Tibial nerve (tissue), 4 donors: ENCODE measurements around the gene LDAH. TPM values are rescaled to one million over a fixed set of nuclear protein-coding genes. Genes with fewer than 3 reads are reported as not detected.

ENCODE experiments used
- DNase-seq, 2 donors: peaks; one replicate each; pipeline ENCODE4 v3.0.0-alpha.2; 2019; ENCODE audit warnings: low spot score in 2 of 2
- H3K27ac ChIP-seq, 4 donors: fragments of 200-600 bp; sonication (generic) in 3 of 4; one replicate each; pipeline ENCODE4 v1.5.1; 2017 to 2019; ENCODE audit warnings: mild to moderate bottlenecking in 1 of 4
- H3K27me3 ChIP-seq, 2 donors: fragments of 200-600 bp; sonication (generic) in 1 of 2; one replicate each; pipeline versions ENCODE4 v1.5.1 to v1.6.0; 2017 to 2019
- H3K36me3 ChIP-seq, 3 donors: fragments of 200-600 bp; sonication (generic); one replicate each; pipeline ENCODE4 v1.5.1; 2018 to 2019
- H3K4me1 ChIP-seq, 4 donors: fragments of 200-600 bp; sonication (generic) in 3 of 4; one replicate each; pipeline ENCODE4 v1.5.1; 2017 to 2019
- H3K4me3 ChIP-seq, 4 donors: fragments of 200-600 bp; sonication (generic) in 3 of 4; one replicate each; pipeline ENCODE4 v1.5.1; 2017 to 2019; ENCODE audit warnings: mild to moderate bottlenecking in 1 of 4, moderate library complexity in 1 of 4
- H3K9me3 ChIP-seq, 4 donors: fragments of 200-600 bp; sonication (generic) in 3 of 4; one replicate each; pipeline ENCODE4 v1.5.1; 2017 to 2019
- EP300 ChIP-seq, 2 donors: sonication (generic); formaldehyde crosslinking; IDR thresholded peaks; one replicate each; pipeline ENCODE4 v1.6.1; 2017; ENCODE audit warnings: antibody characterized with exemption in 2 of 2, mild to moderate bottlenecking in 1 of 2
- POLR2A ChIP-seq, 2 donors: fragments of 450-650 bp; IDR thresholded peaks; one replicate each; pipeline ENCODE4 v1.6.1; 2017; ENCODE audit warnings: antibody characterized with exemption in 2 of 2, mild to moderate bottlenecking in 2 of 2, moderate library complexity in 2 of 2
- WGBS, 2 donors: methylation state at CpG; one replicate each; pipeline ENCODE4 v1.1.5; 2018; 5-methylcytosine and 5-hydroxymethylcytosine counted together
- total RNA-seq, 4 donors: library from RNA; depleted of rRNA; stranded (reverse); fragments of >200 nt; gene quantifications; one replicate each; pipeline ENCODE4 v1.1.0, GENCODE V29; 2016
- TF ChIP-seq, protein P1 (sequence below), 5 experiments: fragments of 200-600 bp in 3 of 5; fragments of 450-650 bp in 2 of 5; sonication (generic) in 3 of 5; IDR thresholded peaks; one replicate each; pipeline ENCODE4 v1.5.1; 2016 to 2019; ENCODE audit warnings: antibody characterized with exemption in 5 of 5, mild to moderate bottlenecking in 3 of 5, moderate library complexity in 2 of 5

Gene LDAH
- total RNA-seq, 4 donors from 2014 or later: 13.4 to 27.1 (median 15.7) TPM

DNA sequence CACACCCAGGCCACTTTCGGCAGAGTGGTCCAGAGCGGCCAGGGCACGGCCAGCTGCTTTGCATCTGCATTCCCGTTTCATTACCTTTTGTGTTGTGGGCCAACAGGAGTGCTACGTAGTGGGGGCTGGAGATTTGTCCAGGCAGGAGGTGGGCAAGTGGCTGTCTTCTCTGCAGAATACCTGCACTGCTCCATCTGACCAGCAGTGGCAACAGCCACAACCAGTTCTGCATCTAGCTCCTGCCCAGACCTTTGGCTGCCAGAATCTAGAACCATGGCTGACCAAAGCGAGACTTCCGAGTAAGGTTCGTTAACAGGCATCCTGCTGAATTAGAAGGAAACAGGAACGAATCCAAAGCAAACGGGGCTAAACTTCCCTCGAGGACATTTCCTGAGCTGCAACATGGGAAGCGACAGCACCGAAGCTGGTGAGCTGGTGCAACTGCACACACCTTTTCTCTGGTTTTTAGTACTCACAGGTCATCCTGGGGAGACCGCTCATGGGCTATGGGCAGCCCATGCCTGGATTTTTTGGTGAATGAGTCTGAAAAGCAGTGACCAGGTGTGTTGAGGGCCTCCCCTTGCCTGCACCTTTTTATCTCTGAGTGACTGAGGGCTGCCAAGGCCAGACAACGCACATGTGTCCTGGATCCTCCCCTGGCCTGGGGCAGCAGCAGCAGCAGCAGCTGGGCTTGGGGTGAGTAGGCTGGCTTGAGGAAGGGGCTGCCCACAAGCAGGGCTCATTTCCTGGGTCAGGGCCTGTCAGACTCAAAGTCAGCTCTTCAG, 145.4 kb downstream of the LDAH start:
- H3K9me3 ChIP-seq: no peaks in the 10 kb centered on the region
- peaks cover 0 to 28% (median 0%) of the 10 kb centered on the region in 3 donors for H3K36me3 ChIP-seq
- TF ChIP-seq EP300 (IDR thresholded peaks at IDR 0.05): no peak
- peaks cover 0 to 11% (median 2%) of the 10 kb centered on the region in 4 donors for H3K4me1 ChIP-seq
- H3K27me3 ChIP-seq: peaks cover 0 to 24% of the 10 kb centered on the region in 2 donors
- peak overlapping the region in 1 of 4 donors; percentile 35 for H3K27ac ChIP-seq
- no peak overlapping the region for H3K4me3 ChIP-seq
- no peak for DNase-seq
- WGBS, 2 donors: 74 to 85% methylated on average over 15 of the region's 15 CpGs

DNA sequence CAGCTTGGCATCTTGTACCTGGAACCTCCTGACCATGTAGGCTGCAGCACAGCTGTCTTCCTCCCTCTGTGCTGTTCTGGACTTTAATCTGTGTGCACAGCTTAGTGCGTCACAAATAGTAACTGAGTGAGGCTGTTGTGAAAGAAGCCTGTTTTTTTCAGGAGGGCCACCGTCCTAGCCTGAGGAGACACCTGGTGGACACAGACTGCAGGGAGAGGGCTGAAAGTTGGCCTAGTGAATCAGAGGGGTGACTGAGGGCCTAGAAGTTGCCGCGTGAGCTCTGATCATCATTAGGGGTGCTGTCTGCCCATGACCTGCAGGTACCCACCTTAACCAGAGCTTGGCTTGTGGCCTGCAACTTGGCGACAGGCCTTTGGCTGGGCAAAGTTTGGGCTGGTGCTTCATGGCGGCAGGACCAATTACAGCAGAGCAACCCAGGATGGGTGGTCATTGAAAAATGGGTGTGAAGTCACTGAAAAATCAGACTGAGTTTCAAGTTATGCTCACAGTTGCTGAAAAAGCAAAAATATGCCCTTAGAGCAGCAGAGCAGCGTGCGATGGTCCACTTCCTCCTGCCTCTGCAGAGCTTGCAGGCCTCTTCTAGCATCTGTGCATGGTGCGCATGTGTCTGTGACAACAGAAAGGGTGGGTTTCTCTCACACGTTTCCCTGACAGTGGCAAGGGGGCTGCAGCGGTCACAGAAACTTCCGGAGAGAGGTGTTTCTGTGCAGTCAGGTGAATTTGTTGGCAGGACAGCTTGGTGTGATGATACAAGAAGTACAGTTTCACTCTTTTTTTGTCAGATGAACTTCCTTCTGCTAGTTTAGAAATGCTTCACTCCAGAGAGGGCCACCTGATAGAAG, 146.3 kb downstream of the LDAH start:
- H3K4me1 ChIP-seq: peaks cover 0 to 18% (median 3%) of the 10 kb centered on the region in 4 donors
- no peak for TF ChIP-seq EP300 (IDR thresholded peaks at IDR 0.05)
- TF ChIP-seq, protein P1, sequence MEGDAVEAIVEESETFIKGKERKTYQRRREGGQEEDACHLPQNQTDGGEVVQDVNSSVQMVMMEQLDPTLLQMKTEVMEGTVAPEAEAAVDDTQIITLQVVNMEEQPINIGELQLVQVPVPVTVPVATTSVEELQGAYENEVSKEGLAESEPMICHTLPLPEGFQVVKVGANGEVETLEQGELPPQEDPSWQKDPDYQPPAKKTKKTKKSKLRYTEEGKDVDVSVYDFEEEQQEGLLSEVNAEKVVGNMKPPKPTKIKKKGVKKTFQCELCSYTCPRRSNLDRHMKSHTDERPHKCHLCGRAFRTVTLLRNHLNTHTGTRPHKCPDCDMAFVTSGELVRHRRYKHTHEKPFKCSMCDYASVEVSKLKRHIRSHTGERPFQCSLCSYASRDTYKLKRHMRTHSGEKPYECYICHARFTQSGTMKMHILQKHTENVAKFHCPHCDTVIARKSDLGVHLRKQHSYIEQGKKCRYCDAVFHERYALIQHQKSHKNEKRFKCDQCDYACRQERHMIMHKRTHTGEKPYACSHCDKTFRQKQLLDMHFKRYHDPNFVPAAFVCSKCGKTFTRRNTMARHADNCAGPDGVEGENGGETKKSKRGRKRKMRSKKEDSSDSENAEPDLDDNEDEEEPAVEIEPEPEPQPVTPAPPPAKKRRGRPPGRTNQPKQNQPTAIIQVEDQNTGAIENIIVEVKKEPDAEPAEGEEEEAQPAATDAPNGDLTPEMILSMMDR (IDR thresholded peaks at IDR 0.05): peak in 1 of 5 experiments; percentile 9
- no peak overlapping the region for H3K27ac ChIP-seq
- H3K27me3 ChIP-seq: peaks cover 0 to 33% of the 10 kb centered on the region in 2 donors
- no peak overlapping the region for H3K4me3 ChIP-seq
- H3K36me3 ChIP-seq: peaks cover 0 to 20% (median 0%) of the 10 kb centered on the region in 3 donors
- whole genome bisulfite sequencing, 2 donors: 85 to 90% methylated on average over 9 to 12 of the region's 12 CpGs
- no peak for DNase-seq
- no peaks in the 10 kb centered on the region for H3K9me3 ChIP-seq

DNA sequence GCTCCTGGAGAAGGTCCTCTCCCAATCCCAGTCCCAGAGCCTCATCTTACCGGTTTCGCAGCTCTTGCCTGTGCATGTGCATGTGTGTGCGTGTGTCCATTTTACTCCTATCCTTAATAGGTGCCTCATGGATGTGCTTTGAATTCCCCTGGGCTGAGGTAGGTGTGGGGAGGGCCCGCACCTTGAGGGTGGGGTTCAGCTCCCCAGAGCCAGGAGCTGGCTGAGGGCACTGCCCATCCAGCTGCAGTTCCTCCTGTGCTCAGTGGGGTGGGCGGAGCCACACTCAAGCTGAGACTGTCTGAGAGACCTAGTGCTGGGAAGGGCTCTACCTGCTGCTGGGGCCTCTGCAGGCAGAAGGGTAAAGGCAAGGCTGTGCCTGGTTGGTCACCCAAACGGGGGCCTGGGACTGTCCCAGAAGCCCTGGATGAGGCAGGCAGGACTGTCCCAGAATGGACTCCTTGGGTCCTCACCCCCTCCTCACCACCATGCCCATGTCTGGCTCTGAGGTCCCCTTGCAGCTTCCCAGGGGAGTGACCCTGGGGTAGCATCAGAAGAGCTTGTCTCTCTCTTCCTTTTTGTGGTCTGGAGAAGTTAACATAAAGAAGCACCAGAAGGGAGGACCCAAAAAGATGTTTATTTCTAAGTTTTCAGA, 147.1 kb downstream of the LDAH start:
- WGBS, 2 donors: 60 to 70% methylated on average over 2 to 6 of the region's 6 CpGs
- TF ChIP-seq POLR2A (IDR thresholded peaks at IDR 0.05) (no peak), EP300 (IDR thresholded peaks at IDR 0.05) (no peak)
- TF ChIP-seq, protein P1 (IDR thresholded peaks at IDR 0.05): no peak
- Histone ChIP-seq H3K4me1 (peaks cover 0 to 26% (median 5%) of the 10 kb centered on the region in 4 donors), H3K4me3 (no peak overlapping the region), H3K36me3 (peaks cover 0 to 12% (median 0%) of the 10 kb centered on the region in 3 donors), H3K27ac (no peak overlapping the region), H3K27me3 (peaks cover 0 to 40% of the 10 kb centered on the region in 2 donors), H3K9me3 (no peaks in the 10 kb centered on the region)
- DNase-seq: no peak

DNA sequence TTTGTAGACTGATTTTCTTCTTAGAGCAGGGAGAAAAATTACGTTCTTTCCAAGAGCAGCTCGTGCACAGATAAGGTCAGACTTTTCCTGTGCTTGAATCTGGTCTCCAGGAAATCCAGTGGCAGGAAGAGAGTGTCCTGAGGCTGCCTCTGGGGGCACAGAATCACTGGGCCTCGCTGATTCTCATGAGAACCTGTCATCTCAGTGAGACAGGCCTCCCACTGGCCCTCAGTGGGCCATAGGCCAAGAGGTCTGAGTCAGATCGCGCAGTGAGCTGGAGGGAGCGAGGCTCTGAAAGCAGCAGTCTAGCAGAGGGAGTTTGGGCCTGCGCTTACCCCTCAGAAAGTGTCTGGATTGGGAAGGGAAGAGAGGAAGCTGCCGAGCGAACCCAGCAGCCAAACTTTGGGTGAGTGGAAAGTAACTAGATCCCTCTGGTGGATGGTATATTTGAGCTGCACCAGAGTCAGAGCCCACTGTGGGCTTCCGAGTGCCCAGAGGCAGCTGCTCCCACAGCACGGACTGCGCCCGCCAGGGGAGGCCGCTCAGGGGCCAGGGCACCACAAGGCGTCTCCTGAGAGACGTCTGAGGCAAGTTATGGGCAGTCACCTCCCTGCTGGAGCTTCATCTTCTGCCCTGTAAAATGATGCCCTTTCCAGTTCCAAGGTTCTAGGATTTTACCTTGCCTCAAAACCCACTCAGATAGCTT, 147.8 kb downstream of the LDAH start:
- TF ChIP-seq, protein P1 (IDR thresholded peaks at IDR 0.05): no peak
- no peak for TF ChIP-seq POLR2A (IDR thresholded peaks at IDR 0.05)
- TF ChIP-seq EP300 (IDR thresholded peaks at IDR 0.05): no peak
- Histone ChIP-seq H3K4me1 (peaks cover 0 to 33% (median 5%) of the 10 kb centered on the region in 4 donors), H3K27me3 (peaks cover 0 to 47% of the 10 kb centered on the region in 2 donors), H3K4me3 (no peak overlapping the region), H3K36me3 (peaks cover 0 to 6% (median 0%) of the 10 kb centered on the region in 3 donors), H3K9me3 (no peaks in the 10 kb centered on the region), H3K27ac (no peak overlapping the region)
- DNase-seq: no peak
- WGBS, 2 donors: 45 to 54% methylated on average over 12 to 16 of the region's 16 CpGs
